ENCODE results near the gene NKTR.

Gene NKTR

GRCh38 chr3:42683875-42684598, 83.6 kb downstream of the NKTR start:
- peak in 1 of 2 donors; percentile 28 for DNase-seq

GRCh38 chr3:42684632-42685362, 84.3 kb downstream of the NKTR start:
- DNase-seq, result no peak

GRCh38 chr3:42685363-42685881, 84.9 kb downstream of the NKTR start, which contains the start of gene KLHL40:
KLHL40 (plus strand) TSS chr3:42685537; CDS start chr3:42685619, 82 bp downstream.
- DNase-seq, result no peak

GRCh38 chr3:42685891-42686820, 85.7 kb downstream of the NKTR start:
- DNase-seq, result no peak

GRCh38 chr3:42686832-42687650, 86.6 kb downstream of the NKTR start:
- DNase-seq, result no peak

GRCh38 chr3:42688016-42688415, 87.5 kb downstream of the NKTR start:
- DNase-seq, result no peak

DNA sequence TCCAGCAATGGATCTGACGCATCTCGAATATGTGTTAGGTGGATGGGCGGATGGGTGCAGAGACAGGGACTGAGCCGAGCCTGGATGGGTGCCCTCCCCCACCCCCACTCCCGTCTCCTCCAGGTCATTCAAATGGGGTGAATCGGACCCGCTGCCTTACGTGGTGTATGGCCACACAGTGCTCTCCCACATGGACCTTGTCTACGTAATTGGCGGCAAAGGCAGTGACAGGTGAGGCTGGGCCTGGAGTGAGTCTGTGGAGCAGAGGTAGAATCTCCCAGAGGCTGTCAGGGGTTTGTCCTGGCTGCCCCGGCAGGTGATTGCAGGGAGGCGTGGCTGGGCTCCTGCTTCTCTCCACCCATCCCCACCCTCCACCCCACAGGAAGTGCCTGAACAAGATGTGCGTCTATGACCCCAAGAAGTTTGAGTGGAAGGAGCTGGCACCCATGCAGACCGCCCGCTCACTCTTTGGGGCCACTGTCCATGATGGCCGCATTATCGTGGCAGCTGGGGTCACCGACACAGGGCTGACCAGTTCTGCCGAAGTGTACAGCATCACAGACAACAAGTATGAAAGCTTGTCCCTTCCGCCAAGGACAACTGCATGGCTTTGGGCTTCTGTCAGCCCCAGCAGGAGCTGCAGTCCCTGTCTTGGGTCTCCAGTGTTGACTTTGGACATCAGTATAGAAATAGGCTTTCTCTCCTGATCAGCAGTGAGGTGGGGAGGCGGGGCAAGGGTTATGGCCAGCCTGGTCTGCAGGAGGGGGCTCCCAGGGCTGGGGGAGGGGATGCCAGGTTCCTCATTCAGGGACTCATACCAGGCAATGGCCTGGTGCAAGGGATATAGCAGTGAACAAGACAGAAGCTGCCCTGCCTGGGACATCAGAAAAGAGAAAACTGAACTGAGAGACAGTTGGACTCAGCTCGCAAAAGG, 88.3 kb downstream of the NKTR start:
- DNase-seq, result no peak

GRCh38 chr3:42689421-42690014, 89.0 kb downstream of the NKTR start:
- DNase-seq, result no peak

GRCh38 chr3:42690191-42690590, 89.7 kb downstream of the NKTR start:
- DNase-seq, result no peak

DNA sequence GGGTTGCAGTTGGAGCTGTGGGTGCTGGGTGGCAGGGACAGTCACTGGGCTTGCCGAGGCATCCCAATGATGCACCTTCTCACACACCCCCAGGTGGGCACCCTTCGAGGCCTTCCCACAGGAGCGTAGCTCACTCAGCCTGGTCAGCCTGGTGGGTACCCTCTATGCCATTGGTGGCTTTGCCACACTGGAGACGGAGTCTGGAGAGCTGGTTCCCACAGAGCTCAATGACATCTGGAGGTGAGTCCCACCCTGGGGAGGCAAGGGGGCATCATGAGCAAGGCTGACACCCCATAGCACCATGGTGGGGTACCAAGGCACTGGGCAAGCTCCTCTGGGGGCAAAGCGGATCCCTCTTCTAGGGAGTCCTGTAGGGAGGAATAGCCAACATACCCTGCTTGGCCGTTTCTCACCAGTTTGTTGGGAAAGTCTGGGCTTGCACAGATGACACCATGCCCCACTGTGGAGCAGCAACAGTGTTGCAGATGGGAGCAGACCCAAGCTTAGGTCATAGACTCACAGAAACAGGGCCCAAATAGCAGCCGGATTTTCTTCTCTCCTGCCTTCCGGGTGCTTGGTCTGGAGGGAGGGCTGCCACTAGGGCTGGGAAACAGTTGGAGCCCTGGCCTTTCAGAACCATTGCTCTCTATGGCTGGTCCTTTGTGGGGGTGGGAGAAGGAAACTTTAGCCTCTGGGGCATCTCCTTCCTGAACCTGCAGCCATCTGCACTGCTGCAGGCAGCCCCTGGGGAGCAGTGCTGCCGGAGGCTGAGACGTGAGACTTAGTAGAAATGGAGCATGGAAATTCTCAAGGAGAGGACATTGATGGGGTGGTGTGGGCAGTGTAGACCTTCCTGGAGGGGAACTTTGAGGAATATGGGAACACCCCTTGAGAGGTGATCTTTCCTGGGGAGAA, 90.5 kb downstream of the NKTR start:
- DNase-seq, result no peak

DNA sequence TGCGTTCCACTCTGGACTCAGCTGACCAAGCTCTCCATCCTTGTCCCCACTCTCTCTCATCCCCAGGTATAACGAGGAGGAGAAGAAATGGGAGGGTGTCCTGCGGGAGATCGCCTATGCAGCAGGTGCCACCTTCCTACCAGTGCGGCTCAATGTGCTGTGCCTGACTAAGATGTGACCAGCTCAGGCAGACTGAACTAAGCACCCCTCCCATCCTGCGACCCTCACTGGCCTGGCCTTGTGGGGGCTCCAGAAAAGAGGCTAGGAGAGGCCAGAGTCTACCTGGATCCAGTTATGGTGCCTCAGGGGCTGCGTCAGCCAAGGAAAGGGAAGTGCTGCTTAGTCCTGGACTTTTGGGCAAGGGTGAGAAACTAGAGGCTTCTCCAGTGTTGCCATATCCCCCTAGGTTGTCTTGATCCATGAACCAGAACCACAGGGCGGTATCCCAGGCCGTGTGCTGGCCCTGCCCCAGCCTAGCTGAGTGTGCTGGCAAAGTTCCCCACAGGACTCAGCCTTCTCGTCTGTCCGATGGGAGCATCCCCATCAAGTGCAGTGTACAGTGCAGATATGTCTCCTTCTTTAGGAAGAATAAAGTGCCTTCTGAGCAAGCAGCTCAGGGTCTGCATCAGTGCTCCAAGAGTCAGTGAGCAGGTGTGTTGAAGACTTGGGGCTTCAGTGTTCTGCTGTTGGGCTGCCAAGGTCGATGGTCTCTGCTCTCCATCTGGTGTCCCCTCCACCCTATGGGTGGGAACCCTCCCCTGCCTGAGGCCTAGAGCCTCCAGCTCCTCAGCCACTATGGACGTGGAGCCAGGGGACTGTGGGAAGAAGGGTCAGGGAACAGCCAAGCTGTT, 91.6 kb downstream of the NKTR start:
- no peak for DNase-seq

DNA sequence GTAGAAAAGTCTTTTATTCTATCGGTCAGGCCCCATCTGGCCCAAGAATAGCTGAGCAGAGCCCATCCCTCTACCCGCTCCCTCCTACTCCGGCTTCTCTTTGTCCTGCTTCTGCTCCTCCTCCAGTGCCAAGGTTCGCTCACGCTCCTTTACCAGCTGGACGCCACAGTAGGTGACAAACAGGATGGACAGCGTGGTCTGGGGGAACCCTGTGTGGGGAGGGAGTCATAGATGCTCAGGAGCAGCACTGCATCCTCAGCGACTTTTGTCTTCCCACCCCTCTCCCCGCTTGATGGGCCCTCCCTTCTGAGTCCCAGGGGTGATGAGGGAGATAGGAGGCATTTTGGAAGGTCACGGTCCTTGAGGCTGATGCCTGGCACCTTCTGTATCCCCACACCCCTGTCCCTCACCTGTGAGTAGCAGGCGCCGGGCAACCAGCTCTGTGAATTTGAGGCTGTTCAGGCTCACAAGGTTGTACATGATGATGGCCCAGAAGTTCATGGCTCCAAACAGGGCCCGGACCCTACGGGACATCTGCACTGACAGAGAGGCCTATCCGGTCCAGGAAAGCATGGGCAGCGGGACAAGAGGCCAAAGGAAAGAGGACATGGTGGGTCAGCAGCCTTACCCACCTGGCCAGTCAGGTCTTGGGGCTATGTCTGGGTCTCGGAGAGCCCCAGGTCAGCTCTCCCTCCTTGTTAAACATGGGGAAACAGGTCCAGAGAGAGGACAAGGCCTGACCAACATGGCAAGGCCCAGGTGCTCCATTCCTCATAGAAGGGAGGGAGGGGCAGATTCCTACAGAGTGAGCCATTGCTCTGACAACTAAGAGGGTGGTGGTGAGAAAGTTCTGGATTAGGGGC, 92.4 kb downstream of the NKTR start:
- DNase-seq, result no peak

GRCh38 chr3:42693530-42693930, 93.0 kb downstream of the NKTR start:
- no peak for DNase-seq

GRCh38 chr3:42694366-42694765, 93.9 kb downstream of the NKTR start:
- no peak for DNase-seq

DNA sequence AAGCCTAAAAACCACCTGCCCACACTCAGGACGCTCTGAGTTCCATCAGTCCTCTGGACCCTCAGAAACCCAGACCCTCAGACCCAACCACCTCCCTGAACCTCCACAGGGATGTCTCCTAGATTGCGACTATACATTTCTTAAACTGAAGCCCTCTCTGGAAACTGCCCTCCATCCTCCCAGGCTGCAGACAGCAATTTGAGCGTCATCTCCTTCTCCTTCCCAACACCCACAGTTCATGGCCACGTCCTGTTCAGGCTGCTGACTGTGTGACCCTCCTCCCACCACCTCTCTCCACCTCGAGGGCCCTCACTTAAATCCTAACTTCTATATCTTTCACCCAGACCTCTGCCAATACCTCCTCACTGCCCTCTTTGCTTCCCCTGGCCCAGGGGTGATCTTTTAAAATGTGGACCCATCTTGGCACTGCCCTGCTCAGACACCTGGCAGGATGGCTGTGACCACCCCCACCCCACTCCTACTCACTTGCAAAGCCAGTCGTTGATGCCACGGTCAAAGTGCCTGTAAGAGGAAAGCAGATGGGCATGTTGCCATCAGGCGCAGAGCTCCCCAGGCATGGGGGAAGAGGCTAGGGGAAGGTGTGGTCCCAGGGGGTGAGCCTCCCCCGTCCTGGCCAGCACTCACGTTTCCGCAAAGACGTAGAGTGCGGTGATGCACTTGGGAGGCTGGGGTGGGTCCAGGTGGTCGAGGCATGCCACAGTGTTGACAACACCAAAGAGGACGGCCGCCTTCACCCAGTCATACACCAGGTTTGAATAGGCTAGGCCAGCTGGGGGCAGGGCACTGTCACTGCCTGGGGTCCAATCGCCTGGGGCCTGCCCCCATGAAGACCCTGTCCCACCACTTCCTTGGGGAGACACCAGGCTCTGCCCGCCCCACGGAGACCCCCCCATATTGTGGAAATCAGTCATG, 96.1 kb downstream of the NKTR start:
- DNase-seq, result no peak

Data from CD4-positive, alpha-beta T cell treated with Interleukin-1 beta for 1 hour (primary cell).